GM19043 (cell line): ENCODE measurements around the gene CAMSAP1.
A peak's percentile ranks its signal among the peaks of the same experiment; 100 is the strongest.
"Not testable (repeated sequence)": the region's sequence is repeated elsewhere in the genome, so short reads cannot be mapped to it uniquely, and the experiment has no call there.

Source experiments
- ATAC-seq: cut with Tn5 transposase; IDR thresholded peaks from one replicate; pipeline ENCODE4 v1.9.1; 2021; ENCODE audit warnings: low read depth; ENCODE audit not compliant: unreplicated experiment

Gene CAMSAP1

DNA sequence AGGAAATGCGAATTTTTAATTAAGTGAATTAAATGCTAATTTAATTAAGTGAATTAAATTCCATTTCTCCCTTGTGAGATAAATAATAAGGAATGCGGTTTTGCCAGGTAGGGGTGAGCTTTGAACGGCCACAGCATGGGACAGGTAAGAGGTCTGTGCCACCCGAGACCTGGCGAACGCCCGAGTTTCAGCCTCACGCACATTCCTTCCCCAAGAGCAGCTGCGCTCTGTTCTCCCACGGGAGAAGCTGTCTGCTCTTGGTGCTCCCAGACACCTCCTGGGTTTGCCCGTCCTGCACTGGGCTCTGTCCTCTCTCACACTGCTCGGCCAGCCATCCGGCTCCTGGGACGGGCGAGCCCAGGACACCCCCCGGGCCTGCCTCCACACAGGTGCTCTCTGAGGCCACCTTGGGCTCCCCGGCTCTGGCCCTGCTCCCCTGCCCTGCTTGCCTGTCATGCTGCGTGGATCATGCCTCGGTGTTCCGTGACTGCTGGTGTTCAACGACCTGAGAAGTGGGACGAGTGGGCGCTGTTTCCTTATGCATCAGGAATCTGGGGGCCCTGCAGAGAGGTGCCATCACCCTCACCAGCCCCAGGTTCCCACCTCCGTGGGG is 13.7 kb upstream of the CAMSAP1 start:
- ATAC-seq: no peak

DNA sequence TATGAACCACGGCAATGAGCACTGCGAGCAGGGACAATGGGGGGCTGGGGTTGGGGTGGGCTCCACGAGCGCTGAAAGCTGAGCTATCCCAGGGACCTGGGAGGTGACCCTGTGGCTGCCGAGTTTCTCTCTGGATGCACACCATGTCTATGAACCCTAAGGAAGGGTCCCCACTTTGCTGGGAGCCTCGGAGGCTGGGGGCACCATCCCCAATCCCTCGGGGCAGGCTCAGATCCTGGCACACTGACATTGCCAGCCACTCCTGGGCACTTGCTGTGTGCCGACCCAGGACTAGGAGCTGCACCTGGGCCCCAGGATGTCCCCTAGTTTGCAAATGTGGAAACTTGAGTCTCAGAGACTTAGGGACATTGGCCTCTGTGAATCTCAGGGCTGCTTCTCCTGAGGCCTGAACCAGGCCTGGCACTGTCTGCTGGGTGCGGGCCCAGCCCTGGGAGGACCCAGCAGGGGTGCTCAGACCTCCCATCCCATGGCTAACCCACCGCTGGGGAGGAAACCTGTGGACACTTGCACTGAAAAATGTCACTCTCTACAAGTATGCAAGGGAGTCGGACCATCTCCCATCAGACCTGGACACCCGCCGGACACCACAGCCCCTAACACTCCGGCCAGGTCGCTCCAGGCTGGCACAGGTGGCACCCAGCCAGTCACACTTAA is 13.0 kb upstream of the CAMSAP1 start:
- ATAC-seq: no peak

DNA sequence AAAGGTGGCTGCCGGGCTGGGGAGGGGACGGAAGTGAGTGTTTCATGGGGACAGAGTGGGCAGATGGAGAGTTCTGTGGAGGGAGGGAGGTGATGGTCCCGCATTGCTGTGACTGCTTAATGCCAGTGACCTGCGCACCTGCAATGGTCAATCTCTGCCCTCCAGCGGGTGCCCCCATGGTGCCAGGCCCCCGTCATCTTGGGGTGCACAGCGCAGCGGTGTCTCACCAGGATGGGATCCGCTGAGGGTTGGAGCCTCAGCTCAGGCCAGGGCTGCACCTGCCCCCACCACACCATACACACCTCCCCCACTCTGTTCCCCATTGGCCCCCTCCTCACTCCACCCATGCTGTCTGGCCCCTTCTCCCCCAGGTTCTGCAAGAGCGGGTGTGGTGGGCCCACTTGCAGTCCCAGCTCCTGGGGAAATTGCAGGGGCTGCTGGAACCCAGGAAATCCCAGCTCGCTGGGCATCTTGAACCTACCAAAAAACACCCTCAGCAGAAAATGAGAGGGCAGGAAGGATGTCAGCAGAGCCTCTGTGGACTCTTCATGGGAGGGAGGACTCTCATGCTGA is 12.1 kb upstream of the CAMSAP1 start:
- no peak for ATAC-seq

DNA sequence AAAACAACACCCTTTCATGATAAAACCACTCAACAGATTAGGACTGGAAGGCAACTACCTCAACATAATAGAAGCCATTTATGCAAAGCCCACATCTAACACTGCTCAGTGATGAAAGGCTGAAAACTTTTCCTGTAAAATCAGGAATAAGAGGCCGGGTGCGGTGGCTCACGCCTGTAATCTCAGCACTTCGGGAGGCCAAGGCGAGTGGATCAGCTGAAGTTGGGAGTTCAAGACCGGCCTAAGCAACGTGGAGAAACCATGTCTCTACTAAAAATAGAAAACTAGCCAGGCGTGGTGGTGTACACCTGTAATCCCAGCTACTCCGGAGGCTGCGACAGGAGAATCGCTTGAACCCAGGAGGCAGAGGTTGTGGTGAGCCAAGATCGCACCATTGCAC is 8.9 kb upstream of the CAMSAP1 start:
- not testable (repeated sequence) for ATAC-seq

DNA sequence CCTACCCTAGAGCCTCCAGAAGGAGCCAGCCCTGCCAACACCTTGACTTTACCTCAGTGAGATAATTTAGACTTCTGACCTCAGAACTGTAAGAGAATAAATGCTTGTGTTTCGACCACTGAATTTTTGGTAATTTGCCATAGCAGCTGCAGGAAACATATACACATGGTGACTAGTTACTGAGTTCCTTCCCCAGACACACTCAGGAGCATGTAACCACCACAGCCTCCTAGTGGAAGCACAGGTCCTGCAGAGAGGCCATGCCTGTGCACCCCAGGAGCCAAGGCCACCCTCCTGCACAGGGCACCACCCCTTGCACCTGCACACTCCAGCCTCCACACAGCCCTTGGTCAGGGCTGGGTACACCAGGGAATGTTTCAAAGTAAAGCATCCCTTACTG is 7.6 kb upstream of the CAMSAP1 start:
- no peak for ATAC-seq

DNA sequence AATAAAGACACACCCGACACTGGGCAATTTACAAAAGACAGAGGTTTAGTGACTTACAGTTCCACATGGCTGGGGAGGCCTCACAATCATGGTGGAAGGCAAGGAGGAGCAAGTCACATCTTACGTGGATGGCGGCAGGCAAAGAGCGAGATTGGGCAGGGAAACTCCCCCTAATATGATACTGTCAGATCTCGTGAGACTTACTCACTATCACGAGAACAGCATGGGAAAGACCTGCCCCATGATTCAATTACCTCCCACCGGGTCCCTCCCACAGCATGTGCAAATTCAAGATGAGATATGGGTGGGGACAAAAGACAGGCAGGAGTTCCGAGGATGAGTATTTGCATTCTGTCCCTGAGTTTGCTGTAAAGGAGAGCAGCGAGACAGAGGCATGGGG is 3.9 kb upstream of the CAMSAP1 start:
- ATAC-seq: not testable (repeated sequence)

DNA sequence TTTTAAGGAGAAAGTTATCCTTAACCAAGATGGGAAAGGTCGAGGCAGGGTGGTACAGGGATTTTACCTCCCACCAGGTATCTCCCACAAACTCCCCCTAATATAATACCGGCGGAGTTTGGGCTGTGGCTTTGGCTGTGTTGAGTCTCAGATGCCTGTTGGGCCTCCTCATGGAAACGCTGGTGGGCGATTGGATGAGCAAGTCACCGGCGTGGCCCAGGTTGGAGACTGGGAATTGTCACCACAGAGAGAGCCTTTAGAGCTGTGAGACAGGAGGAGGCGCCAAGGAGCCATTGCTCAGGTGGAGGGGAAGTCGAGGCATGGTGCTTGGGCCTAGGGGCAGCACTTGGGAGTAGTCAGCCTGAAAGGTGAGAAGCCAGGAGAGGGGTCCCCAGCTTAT is 3.4 kb upstream of the CAMSAP1 start:
- no peak for ATAC-seq

DNA sequence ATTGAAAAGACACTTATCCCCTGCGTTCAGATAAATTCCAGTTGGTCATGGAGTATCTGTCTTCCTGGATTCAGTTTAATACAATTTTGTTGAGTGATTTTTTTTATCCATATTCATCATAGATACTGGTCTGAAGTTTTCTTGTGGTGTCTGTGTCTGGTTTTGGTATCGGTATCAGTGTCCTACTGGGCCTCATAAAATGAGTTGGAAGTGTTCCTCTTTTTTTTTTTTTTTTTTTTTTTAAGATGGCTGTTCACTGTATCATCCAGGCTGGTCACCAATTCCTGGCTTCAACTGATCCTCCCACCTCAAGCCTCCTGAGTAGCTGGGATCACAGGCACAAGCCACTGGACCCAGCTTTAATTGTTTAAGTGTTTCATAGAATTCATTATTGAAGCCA is 2.9 kb upstream of the CAMSAP1 start:
- no peak for ATAC-seq

DNA sequence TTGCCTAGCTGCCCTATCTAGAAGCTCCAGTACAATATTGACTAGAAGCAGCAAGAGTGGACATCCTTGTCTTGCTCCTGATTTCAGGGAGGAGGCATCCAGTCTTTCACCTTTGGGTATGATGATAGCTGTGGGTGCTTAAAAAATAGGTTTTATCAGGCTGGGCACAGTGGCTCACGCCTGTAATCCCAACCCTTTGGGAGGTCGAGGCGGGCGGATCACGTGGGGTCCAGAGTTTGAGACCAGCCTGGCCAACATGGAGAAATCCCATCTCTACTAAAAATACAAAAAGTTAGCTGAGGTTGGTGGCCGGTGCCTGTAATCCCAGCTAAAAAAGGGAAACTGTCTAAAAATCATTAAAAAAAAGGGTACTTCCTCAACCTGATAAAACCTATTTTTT is 2.0 kb upstream of the CAMSAP1 start:
- ATAC-seq: no peak

DNA sequence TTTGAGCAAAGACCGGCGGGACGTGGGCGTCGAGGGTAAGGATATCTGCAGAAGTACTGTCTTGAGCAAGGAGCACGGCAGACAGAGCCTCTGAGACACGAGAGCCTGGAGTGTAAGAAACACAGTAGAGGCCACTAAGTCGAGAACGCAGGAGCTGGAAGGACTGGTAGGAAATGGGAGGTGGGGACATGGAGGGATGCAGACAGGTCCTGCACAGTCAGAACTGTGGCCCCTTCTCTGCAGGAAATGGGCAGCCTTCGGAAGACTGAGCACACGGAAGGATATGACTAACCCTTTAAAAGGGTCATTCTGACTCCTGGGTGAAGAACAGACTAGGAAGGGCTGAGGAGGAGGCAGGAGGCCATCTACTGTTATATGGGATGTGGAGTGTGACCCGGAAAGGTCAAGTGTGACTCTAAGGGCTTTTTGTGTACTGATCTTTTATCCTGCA is 1.4 kb upstream of the CAMSAP1 start:
- ATAC-seq: no peak

DNA sequence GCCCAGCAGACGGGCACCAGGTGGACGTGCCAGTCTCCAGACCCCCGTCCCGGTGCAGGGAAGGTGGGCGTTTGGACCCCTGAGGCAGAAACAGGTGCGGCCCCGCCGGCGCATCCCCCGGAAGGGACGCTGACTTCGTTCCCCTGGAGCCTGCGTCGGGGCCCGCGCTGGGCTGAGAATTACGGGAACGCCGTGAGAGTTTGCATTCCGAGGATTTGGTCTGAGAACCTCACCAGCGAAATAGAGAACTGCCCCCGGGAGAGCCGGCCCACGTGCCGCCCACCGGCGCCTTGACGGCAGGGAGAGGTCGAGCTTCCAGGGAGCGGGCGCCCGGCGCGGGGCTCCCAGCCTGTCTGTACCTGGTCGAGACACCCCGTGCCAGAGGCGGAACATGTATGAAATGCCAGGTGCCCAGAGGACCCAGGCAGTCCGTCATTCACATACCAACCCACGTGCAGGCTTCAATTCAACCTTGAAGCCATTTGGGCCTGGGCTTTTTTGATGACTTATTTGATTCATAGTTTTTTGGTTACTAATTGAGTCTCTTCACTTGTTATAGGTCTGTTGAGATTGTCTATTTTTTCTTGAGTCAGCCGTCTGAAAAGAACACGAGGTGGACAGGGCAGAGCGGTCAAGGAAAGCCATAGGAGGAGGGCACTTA is 877 bp upstream of the CAMSAP1 start:
- ATAC-seq: peak; percentile 12

DNA sequence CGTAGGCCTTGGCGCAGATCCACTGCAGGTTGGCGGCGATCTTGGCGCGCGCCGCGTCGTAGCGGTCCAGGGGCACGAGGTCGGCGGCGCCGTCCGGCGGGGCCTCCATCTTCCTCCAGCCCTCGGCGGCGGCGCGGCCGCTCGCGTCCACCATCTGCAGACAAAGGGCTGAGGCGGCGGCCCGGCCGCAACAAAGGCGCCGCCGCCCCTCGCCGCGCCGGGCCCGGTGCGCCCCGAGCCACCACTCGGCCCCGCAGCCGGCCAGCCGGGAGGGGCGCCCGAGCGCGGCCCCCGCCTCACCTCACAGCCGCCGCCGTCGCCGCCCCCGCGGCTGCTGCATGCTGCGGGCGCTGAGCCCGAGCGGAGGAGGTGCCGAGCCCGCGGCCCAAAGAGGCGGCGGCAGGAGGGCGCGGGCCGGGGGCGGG is 328 bp downstream of the CAMSAP1 start:
- ATAC-seq: peak; percentile 21

DNA sequence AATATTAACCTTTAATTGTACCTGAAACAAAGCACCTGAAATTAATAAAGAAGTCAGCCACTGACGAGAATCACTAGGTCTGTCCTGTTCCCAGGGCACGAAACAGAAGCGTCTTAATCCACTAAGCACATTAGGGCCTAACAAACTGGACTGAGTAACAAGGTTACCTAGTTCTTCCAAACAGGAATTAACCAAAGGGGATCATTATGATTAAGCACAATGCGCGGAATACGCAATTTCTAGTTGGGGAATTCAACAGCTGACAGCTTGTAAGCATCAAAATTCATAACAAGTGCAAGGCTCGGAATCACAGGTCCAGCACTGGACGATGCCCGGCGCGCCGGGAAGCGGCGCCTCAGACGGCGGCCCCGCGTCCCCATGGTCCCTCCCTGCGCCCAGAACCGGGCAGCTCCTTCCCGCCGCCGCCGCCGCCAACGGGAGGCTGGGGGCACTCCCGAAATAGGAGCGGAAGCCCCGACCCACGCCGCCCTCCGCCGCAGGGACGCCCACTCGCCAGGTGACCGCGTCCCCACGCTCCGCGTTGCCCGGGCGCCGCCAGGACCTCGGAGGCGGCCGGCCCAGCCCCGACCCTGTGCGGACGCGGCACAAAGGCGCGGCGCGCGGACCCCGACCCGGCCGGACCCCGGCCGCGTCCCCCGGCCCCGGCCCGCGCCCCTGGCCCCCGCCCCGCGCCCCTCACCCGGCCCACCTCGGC is 898 bp downstream of the CAMSAP1 start:
- no peak for ATAC-seq

DNA sequence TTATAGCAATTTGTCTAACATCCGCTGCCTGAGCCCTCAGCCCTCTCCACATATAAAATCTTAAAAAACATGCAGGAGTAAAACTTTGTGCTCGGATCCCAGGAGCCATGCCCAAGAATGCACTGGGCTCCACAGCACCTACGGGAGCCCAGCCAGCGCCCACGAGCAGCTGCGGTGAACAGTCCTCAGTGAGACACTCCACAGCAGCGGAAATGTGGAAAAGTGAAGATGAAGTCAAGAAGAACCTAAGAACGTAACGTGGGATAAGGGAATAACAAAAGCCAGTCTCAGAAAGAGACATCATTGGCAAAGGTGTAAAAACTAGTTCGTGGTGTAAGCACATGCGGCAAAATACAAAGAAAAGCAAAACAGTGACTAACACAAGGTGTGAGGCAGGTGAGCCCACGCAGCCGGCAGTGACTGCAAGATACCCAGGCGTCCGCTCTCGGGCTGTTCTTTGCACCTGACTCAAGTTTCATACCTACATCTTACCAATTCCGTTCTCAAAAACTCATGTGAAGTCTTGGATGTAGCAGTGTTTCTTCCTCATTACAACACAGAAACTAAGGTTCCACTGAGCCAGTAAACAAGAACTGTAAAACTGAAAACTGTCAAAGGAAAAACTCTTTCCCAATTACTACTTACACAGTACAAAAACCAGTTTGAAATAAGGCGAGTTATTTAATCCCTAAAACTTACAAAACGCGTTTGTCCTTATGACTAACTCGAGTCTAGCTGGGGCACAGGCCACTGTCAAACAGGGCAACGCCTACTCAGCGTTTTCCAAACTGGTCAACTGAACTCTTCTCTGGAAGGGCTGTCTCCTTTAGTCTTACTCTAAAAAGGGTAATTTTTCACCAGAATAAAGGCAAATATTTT is 1.7 kb downstream of the CAMSAP1 start:
- no peak for ATAC-seq

DNA sequence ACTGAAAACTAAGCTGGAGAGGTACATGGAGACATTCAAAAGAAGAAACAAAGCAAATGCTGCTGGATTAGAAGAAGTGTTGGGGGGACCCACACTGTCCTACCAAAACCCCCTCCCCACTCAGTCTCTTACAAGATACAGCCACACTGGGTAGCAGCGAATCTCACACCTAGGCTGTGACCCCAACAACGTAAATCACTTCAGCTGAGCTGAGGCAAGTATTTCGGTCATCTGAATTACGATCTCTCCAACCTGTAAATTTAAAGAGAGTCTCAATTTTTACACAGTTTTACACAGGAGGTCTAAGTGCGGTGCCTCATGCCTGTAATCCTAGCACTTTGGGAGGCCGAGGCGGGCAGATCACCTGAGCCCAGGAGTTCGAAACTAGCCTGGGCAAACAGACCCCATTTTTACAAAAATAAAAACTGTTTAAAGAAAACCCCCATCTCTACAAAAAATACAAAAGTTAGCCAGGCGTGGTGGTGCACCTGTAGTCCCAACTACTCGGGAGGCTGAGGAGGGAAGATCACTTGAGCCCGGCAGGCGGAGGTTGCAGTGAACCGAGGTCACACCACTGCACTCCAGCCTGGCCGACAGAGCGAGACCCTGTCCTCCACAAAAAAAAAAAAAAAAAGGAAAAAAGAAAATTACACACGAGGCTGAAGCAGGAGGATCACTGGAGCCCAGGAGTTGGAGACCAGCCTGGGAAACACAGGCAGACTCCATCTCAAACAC is 3.4 kb downstream of the CAMSAP1 start:
- ATAC-seq: no peak

DNA sequence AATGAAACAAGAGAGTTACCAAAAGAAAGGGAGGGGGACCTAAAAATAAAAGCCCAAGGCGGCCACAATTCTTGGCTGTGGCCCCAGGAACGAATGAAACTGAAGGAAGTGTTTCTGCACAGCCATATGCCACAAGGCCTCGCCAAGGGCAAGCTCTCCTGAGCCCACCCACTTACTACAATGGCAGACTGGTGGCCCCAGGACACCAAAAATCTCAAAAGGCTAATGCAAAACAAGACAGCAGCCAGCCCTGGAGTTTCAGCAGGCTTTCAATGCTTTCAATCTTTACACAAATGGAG is 4.0 kb downstream of the CAMSAP1 start:
- ATAC-seq: no peak

DNA sequence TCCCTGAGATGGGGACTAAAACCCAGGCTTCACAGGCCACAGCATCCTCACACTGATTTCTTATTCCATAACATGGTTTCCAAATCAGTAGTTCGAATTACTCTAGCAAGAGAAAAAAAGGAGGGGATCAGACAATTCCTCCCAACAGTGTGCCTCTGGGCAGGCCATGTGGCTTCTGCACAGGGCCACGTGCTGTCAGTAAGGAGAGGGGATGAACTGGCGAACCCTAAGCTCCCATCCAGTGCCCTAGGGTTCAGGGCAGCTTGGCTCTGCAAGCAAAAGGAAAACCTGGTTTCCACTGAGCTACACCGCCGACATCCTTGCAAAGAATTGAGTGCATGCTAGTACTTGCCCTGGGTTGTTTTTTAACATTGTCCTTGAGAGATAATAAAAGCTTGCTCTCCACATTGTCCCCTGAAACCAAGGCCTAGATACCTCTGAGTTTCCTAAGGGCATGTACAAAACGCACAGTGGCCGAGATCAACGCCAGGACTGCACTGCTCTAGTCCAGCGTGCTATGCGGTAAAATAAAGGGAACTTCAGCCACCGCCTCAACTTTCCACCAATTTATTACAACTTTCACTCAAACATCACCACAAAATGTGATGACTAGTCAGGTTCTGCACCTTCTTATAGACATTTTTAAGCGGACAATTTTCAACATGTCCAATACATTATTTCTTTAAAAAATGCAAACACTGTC is 4.5 kb downstream of the CAMSAP1 start:
- ATAC-seq: no peak

DNA sequence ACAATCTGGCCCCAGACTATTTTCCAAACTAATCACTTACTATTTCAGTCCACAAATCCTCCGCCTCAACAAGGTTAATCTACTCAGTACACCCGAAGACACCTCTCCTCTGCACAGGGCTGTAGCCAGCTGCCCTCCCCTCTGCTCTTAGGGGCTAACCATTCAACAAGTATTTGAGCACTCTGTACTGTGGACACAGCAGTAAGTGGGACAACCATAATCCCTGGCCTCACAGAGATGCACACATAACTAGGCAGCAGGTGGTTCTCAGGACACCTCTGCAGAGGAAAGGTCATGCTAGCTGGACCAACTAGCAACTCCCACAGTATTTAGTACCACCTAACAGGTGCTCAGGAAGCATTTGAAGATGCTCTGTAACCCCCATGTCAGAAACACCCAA is 5.5 kb downstream of the CAMSAP1 start:
- no peak for ATAC-seq
